VCaP (cell line): ENCODE data around the gene KCNJ8.

Source experiments
- H3K27ac ChIP-seq: fragments of 450-650 bp; 2 replicates; pipeline ENCODE4 v1.5.1; 2017
- CTCF ChIP-seq: fragments of 450-650 bp; conservative IDR thresholded peaks from 2 replicates; pipeline ENCODE4 v1.5.1; 2017; ENCODE audit warnings: mild to moderate bottlenecking, moderate library complexity

The KCNJ8 gene

DNA sequence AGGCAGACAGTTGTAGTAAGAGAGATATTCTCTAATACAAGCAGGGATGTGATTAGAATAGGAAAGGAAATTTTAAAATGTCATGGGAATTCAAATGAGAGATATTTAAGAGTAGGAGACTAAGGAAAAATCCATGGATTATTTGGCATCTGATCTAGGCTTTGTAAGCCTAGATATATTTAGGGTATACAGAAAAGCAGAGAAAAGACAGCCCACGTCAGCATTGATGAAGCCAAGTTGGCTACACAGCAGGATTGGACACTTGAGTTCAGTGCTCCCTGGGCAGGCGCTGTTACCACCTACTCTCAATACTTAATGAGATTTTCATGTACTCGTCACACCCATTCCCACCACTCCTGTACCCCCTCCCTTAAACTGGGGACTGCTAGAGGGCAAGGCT, 1.7 kb upstream of the KCNJ8 start:
- no peak overlapping the region for H3K27ac ChIP-seq
- TF ChIP-seq CTCF = no peak

DNA sequence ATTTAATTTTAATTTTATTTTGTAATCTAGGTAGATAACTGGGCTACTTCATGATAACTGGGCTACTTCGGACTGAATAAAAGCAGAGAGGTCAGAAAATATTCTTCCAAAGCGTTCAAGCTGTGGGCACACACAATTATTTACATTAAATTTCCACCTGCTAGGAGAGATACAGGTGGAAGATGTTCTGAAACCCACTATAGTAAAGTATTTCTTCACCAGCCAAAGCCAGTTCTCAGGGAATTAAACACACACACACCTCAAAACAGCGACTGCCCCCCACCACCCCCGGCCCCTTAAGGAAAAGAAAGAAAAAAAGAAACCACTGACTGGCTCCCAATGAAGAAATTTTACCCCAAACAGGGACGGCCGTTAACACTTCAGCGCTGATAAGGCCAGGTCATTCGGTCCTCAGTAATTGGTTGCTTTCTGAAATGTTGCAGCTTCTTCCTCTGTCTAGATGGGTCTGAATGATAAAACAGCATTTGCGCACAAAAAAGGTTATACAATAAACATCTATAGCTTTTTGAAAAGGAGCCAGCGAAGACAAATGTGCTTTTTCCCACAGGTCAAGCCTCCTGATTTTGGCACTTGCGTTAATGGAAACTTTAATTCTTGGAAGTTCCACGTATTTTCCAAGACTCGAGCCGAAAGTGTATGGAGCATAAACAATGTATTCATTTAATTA, 771 bp upstream of the KCNJ8 start:
- no peak for TF ChIP-seq CTCF
- H3K27ac ChIP-seq = no peak overlapping the region

DNA sequence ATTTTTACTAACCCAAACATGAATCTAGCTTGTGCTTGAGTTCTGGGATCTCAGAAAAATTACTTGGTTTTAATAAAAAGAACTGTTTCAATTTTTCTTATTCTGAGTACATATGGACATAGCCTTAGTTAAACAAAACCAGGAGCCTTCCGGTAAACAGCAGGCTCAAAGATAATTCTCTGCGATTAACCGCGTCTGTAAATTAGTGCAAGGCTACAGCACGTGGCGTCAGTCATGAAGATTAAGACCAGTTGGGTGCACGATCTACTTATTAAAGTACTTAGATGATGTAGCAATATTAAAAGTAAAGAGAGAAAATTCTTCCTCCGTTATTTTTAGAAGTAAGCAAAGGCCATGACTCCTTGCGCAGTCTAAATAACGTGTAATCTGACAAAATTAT, 700 bp downstream of the KCNJ8 start:
- H3K27ac ChIP-seq = no peak overlapping the region
- no peak for TF ChIP-seq CTCF

GRCh38 chr12:21773263-21773741, 1.2 kb downstream of the KCNJ8 start:
- no peak overlapping the region for H3K27ac ChIP-seq
- no peak for TF ChIP-seq CTCF

GRCh38 chr12:21771311-21771710, 3.2 kb downstream of the KCNJ8 start:
- H3K27ac ChIP-seq = no peak overlapping the region
- TF ChIP-seq CTCF = no peak

DNA sequence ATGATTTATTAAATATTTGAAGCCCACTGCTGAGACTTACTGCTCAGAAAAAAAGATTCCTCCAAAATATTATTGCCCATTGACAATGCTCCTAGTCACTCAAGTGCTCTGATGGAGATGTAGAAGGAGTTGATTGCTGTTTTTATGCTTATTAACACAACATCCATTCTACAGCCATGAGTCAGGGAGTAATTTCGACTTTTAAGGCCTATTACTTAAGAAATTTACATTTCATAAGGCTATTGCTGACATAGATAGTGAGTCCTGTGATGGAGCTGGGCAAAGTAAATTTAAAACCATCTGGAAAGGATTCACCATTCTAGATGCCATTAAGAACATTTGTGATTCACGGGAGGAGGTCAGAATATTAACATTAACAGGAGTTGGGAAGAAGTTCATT, 5.2 kb downstream of the KCNJ8 start:
- no peak for TF ChIP-seq CTCF
- H3K27ac ChIP-seq = no peak overlapping the region

DNA sequence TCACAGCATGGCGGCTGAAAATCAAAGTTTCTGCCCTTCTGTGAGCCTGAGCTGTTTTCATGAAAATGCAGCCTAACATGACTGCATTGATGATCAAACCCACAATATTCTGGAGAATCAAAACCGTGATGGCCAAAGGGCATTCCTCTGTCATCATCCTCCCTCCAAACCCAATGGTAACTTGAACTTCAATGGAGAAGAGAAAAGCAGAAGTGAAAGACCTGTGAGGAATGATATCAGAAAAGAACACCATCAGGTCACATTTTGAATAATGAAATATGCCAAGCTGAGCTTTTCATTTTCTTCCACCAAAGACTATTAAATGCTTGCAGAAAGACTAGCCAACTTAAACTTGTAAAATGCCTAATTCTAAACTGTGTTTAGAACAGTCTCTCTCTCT, 8.1 kb downstream of the KCNJ8 start:
- no peak for TF ChIP-seq CTCF
- no peak overlapping the region for H3K27ac ChIP-seq
